Measurements from ENCODE around the gene UBE2QL1. TPM values are rescaled to one million over a fixed set of nuclear protein-coding genes. Genes with fewer than 3 reads are reported as not detected.
"Not testable (repeated sequence)": the region's sequence is repeated elsewhere in the genome, so short reads cannot be mapped to it uniquely, and the experiment has no call there.

The UBE2QL1 gene
- polyA plus RNA-seq, 3 donors = 0.67 to 1.1 (median 1.0) TPM

- no peak for DNase-seq (ENCODE audit: low read depth in 3 of 3, low spot score in 2 of 3)
Observed at GRCh38 chr5:6494939-6495338, 46.3 kb downstream of the UBE2QL1 start.

- DNase-seq (ENCODE audit: low read depth in 3 of 3, low spot score in 2 of 3) = no peak
Observed at GRCh38 chr5:6495433-6496206, 47.0 kb downstream of the UBE2QL1 start.

- DNase-seq (ENCODE audit: low read depth in 3 of 3, low spot score in 2 of 3) = no peak
Observed at GRCh38 chr5:6496207-6496584, 47.5 kb downstream of the UBE2QL1 start.

GRCh38 chr5:6496636-6497035 lies 48.0 kb downstream of the UBE2QL1 start:
- no peak for DNase-seq (ENCODE audit: low read depth in 3 of 3, low spot score in 2 of 3)

- no peak for DNase-seq (ENCODE audit: low read depth in 3 of 3, low spot score in 2 of 3)
Observed at GRCh38 chr5:6497262-6497661, 48.6 kb downstream of the UBE2QL1 start.

GRCh38 chr5:6498968-6499367 lies 50.3 kb downstream of the UBE2QL1 start:
- no peak for DNase-seq (ENCODE audit: low read depth in 3 of 3, low spot score in 2 of 3)

GRCh38 chr5:6501701-6502100 lies 53.0 kb downstream of the UBE2QL1 start:
- no peak for DNase-seq (ENCODE audit: low read depth in 3 of 3, low spot score in 2 of 3)

GRCh38 chr5:6502421-6502820 lies 53.8 kb downstream of the UBE2QL1 start:
- no peak for DNase-seq (ENCODE audit: low read depth in 3 of 3, low spot score in 2 of 3)

GRCh38 chr5:6503342-6503741 lies 54.7 kb downstream of the UBE2QL1 start:
- DNase-seq (ENCODE audit: low read depth in 3 of 3, low spot score in 2 of 3) = no peak

GRCh38 chr5:6504677-6505415 lies 56.2 kb downstream of the UBE2QL1 start:
- DNase-seq (ENCODE audit: low read depth in 3 of 3, low spot score in 2 of 3) = no peak

- no peak for DNase-seq (ENCODE audit: low read depth in 3 of 3, low spot score in 2 of 3)
Observed at GRCh38 chr5:6505416-6505755, 56.7 kb downstream of the UBE2QL1 start.

- no peak for DNase-seq (ENCODE audit: low read depth in 3 of 3, low spot score in 2 of 3)
Observed at GRCh38 chr5:6505783-6506557, 57.3 kb downstream of the UBE2QL1 start.

- no peak for DNase-seq (ENCODE audit: low read depth in 3 of 3, low spot score in 2 of 3)
Observed at GRCh38 chr5:6506611-6507010, 58.0 kb downstream of the UBE2QL1 start.

GRCh38 chr5:6508931-6509330 lies 60.3 kb downstream of the UBE2QL1 start:
- no peak for DNase-seq (ENCODE audit: low read depth in 3 of 3, low spot score in 2 of 3)

- no peak for DNase-seq (ENCODE audit: low read depth in 3 of 3, low spot score in 2 of 3)
Observed at GRCh38 chr5:6510132-6510531, 61.5 kb downstream of the UBE2QL1 start.

GRCh38 chr5:6510973-6511372 lies 62.3 kb downstream of the UBE2QL1 start:
- no peak for DNase-seq (ENCODE audit: low read depth in 3 of 3, low spot score in 2 of 3)

GRCh38 chr5:6515812-6516211 lies 67.2 kb downstream of the UBE2QL1 start:
- DNase-seq (ENCODE audit: low read depth in 3 of 3, low spot score in 2 of 3) = not testable (repeated sequence)

GRCh38 chr5:6516823-6517222 lies 68.2 kb downstream of the UBE2QL1 start:
- no peak for DNase-seq (ENCODE audit: low read depth in 3 of 3, low spot score in 2 of 3)

GRCh38 chr5:6517510-6517909 lies 68.9 kb downstream of the UBE2QL1 start:
- no peak for DNase-seq (ENCODE audit: low read depth in 3 of 3, low spot score in 2 of 3)

GRCh38 chr5:6518298-6519057 lies 69.8 kb downstream of the UBE2QL1 start:
- DNase-seq (ENCODE audit: low read depth in 3 of 3, low spot score in 2 of 3) = no peak

GRCh38 chr5:6520201-6520600 lies 71.5 kb downstream of the UBE2QL1 start:
- no peak for DNase-seq (ENCODE audit: low read depth in 3 of 3, low spot score in 2 of 3)
